Rectal smooth muscle tissue (tissue), 1 donor: ENCODE results near the gene OR52K1.

Source experiments
- H3K27ac ChIP-seq: one replicate; pipeline ENCODE4 v1.7.0; 2013; ENCODE audit warnings: low read depth, low read length, inconsistent platforms
- H3K27me3 ChIP-seq: one replicate; pipeline ENCODE4 v1.7.0; 2013; ENCODE audit warnings: low read length; ENCODE audit not compliant: control insufficient read depth, insufficient read depth
- H3K36me3 ChIP-seq: one replicate; pipeline ENCODE4 v1.7.0; 2013; ENCODE audit warnings: low read length; ENCODE audit not compliant: control insufficient read depth, insufficient read depth
- H3K4me1 ChIP-seq: one replicate; pipeline ENCODE4 v1.7.0; 2013; ENCODE audit warnings: low read length; ENCODE audit not compliant: control insufficient read depth, insufficient read depth
- H3K4me3 ChIP-seq: one replicate; pipeline ENCODE4 v1.7.0; 2013; ENCODE audit warnings: low read length
- H3K9ac ChIP-seq: one replicate; pipeline ENCODE4 v1.7.0; 2013; ENCODE audit warnings: low read length

The OR52K1 gene

GRCh38 chr11:4482445-4482844, at the start of gene OR52K1:
Gene OR52K1 (plus strand): TSS chr11:4482646. CDS start chr11:4488901, 6,255 bp downstream.
- no peaks in the 10 kb centered on the region for H3K36me3 ChIP-seq
- H3K27ac ChIP-seq: no peak within 1 kb of the TSS
- H3K4me3 ChIP-seq: no peak within 1 kb of the TSS
- H3K9ac ChIP-seq: no peak within 1 kb of the TSS
- no peaks in the 10 kb centered on the region for H3K27me3 ChIP-seq
- no peaks in the 10 kb centered on the region for H3K4me1 ChIP-seq

- no peaks in the 10 kb centered on the region for H3K36me3 ChIP-seq
- H3K4me3 ChIP-seq: no peak overlapping the region
Observed at GRCh38 chr11:4433856-4434255, 48.6 kb upstream of the OR52K1 start.

GRCh38 chr11:4436411-4436810, 46.0 kb upstream of the OR52K1 start:
- no peaks in the 10 kb centered on the region for H3K36me3 ChIP-seq
- no peak overlapping the region for H3K27ac ChIP-seq
- no peak overlapping the region for H3K4me3 ChIP-seq
- H3K4me1 ChIP-seq: no peaks in the 10 kb centered on the region
- no peaks in the 10 kb centered on the region for H3K27me3 ChIP-seq
- H3K9ac ChIP-seq: no peak overlapping the region

More at GRCh38 chr11:4433856-4434255, 48.6 kb upstream of the OR52K1 start:
- Histone ChIP-seq H3K9ac (no peak overlapping the region), H3K4me1 (no peaks in the 10 kb centered on the region), H3K27ac (no peak overlapping the region), H3K27me3 (no peaks in the 10 kb centered on the region)

- Histone ChIP-seq H3K9ac (no peak overlapping the region), H3K36me3 (no peaks in the 10 kb centered on the region), H3K4me1 (no peaks in the 10 kb centered on the region), H3K4me3 (no peak overlapping the region), H3K27me3 (no peaks in the 10 kb centered on the region), H3K27ac (no peak overlapping the region)
Observed at GRCh38 chr11:4441515-4441914, 40.9 kb upstream of the OR52K1 start.

GRCh38 chr11:4443232-4443891, 39.1 kb upstream of the OR52K1 start:
- H3K27ac ChIP-seq: no peak overlapping the region

GRCh38 chr11:4448995-4449394, 33.5 kb upstream of the OR52K1 start, which contains the start of gene OR52K2:
Gene OR52K2 (plus strand): TSS chr11:4449295. CDS start chr11:4449340, 45 bp downstream.
- no peaks in the 10 kb centered on the region for H3K36me3 ChIP-seq
- H3K27ac ChIP-seq: no peak within 1 kb of the TSS
- H3K4me1 ChIP-seq: no peaks in the 10 kb centered on the region
- no peak within 1 kb of the TSS for H3K4me3 ChIP-seq
- no peak within 1 kb of the TSS for H3K9ac ChIP-seq
- no peaks in the 10 kb centered on the region for H3K27me3 ChIP-seq

More at GRCh38 chr11:4443232-4443891, 39.1 kb upstream of the OR52K1 start:
- H3K4me1 ChIP-seq: no peaks in the 10 kb centered on the region
- H3K27me3 ChIP-seq: no peaks in the 10 kb centered on the region
- H3K36me3 ChIP-seq: no peaks in the 10 kb centered on the region
- no peak overlapping the region for H3K4me3 ChIP-seq
- H3K9ac ChIP-seq: no peak overlapping the region

GRCh38 chr11:4453118-4453517, 29.3 kb upstream of the OR52K1 start:
- H3K4me3 ChIP-seq: no peak overlapping the region
- no peaks in the 10 kb centered on the region for H3K36me3 ChIP-seq
- no peak overlapping the region for H3K9ac ChIP-seq
- H3K27me3 ChIP-seq: no peaks in the 10 kb centered on the region
- H3K4me1 ChIP-seq: no peaks in the 10 kb centered on the region
- no peak overlapping the region for H3K27ac ChIP-seq

GRCh38 chr11:4454021-4454420, 28.4 kb upstream of the OR52K1 start:
- H3K4me1 ChIP-seq: no peaks in the 10 kb centered on the region
- H3K27ac ChIP-seq: no peak overlapping the region
- no peak overlapping the region for H3K4me3 ChIP-seq
- no peaks in the 10 kb centered on the region for H3K36me3 ChIP-seq
- H3K27me3 ChIP-seq: no peaks in the 10 kb centered on the region
- H3K9ac ChIP-seq: no peak overlapping the region

GRCh38 chr11:4455419-4455818, 27.0 kb upstream of the OR52K1 start:
- Histone ChIP-seq H3K9ac (no peak overlapping the region), H3K4me3 (no peak overlapping the region), H3K27ac (no peak overlapping the region), H3K4me1 (no peaks in the 10 kb centered on the region), H3K36me3 (no peaks in the 10 kb centered on the region), H3K27me3 (no peaks in the 10 kb centered on the region)

- Histone ChIP-seq H3K27ac (no peak overlapping the region), H3K36me3 (no peaks in the 10 kb centered on the region), H3K4me1 (no peaks in the 10 kb centered on the region), H3K9ac (no peak overlapping the region), H3K4me3 (no peak overlapping the region), H3K27me3 (no peaks in the 10 kb centered on the region)
Observed at GRCh38 chr11:4459500-4459899, 22.9 kb upstream of the OR52K1 start.

GRCh38 chr11:4460151-4460550, 22.3 kb upstream of the OR52K1 start:
- Histone ChIP-seq H3K9ac (no peak overlapping the region), H3K27me3 (no peaks in the 10 kb centered on the region), H3K27ac (no peak overlapping the region), H3K4me1 (no peaks in the 10 kb centered on the region), H3K36me3 (no peaks in the 10 kb centered on the region), H3K4me3 (no peak overlapping the region)

- no peaks in the 10 kb centered on the region for H3K4me1 ChIP-seq
- no peaks in the 10 kb centered on the region for H3K27me3 ChIP-seq
- no peaks in the 10 kb centered on the region for H3K36me3 ChIP-seq
- H3K9ac ChIP-seq: no peak overlapping the region
- H3K27ac ChIP-seq: no peak overlapping the region
- no peak overlapping the region for H3K4me3 ChIP-seq
Observed at GRCh38 chr11:4464216-4465159, 18.0 kb upstream of the OR52K1 start.
